Keratinocyte (primary cell): Measurements from ENCODE around the gene ZC3H10. TPM values are rescaled to one million over a fixed set of nuclear protein-coding genes. Genes with fewer than 3 reads are reported as not detected.

Source experiments
- DNase-seq: peaks from one replicate; pipeline ENCODE4 v3.0.0-alpha.2; 2011; ENCODE audit warnings: low read depth, missing footprints, low spot score
- FAIRE-seq: peaks from 2 replicates; lab custom pipeline; 2011; peaks lifted over from hg19 to GRCh38; lab: Jason Lieb, UNC
- H2AFZ ChIP-seq: 2 replicates; pipeline ENCODE4 v1.6.0; 2012; ENCODE audit warnings: low read length, control low read depth, inconsistent platforms; ENCODE audit not compliant: control insufficient read depth
- H3K27ac ChIP-seq: 2 replicates; pipeline ENCODE4 v1.5.1; 2011; ENCODE audit warnings: low read length; ENCODE audit not compliant: control insufficient read depth, insufficient read depth
- H3K27me3 ChIP-seq: 3 replicates; pipeline ENCODE4 v1.6.0; 2011; ENCODE audit warnings: low read length; ENCODE audit not compliant: control insufficient read depth, insufficient read depth; ENCODE audit errors: extremely low read depth
- H3K36me3 ChIP-seq, 2 experiments: 2 replicates in 1 of 2; 3 replicates in 1 of 2; pipeline ENCODE4 v1.5.1; 2011; ENCODE audit warnings: low read length in 2 of 2, mild to moderate bottlenecking in 1 of 2; ENCODE audit not compliant: control insufficient read depth in 2 of 2, insufficient read depth in 2 of 2; ENCODE audit errors: extremely low read depth in 1 of 2
- H3K4me1 ChIP-seq: 3 replicates; pipeline ENCODE4 v1.5.1; 2011; ENCODE audit warnings: low read length; ENCODE audit not compliant: control insufficient read depth, insufficient read depth; ENCODE audit errors: extremely low read depth
- H3K4me2 ChIP-seq: 3 replicates; pipeline ENCODE4 v1.6.0; 2011; ENCODE audit warnings: low read depth, low read length; ENCODE audit not compliant: control insufficient read depth, insufficient read depth; ENCODE audit errors: extremely low read depth
- H3K4me3 ChIP-seq, 3 experiments: fragments of 200-600 bp in 1 of 3; sonication (generic) in 1 of 3; 2 replicates in 2 of 3; 3 replicates in 1 of 3; pipeline ENCODE4 v1.5.1; 2011 to 2016; ENCODE audit warnings: low read length in 3 of 3, mild to moderate bottlenecking in 3 of 3, control low read depth in 2 of 3, inconsistent platforms in 1 of 3, low read depth in 1 of 3, mixed read lengths in 1 of 3, mixed run types in 1 of 3, moderate library complexity in 1 of 3; ENCODE audit not compliant: control insufficient read depth in 2 of 3, insufficient read depth in 2 of 3; ENCODE audit errors: extremely low read depth in 1 of 3
- H3K79me2 ChIP-seq: 2 replicates; pipeline ENCODE4 v1.6.0; 2012; ENCODE audit warnings: low read length; ENCODE audit not compliant: control insufficient read depth, insufficient read depth
- H3K9ac ChIP-seq: 3 replicates; pipeline ENCODE4 v1.6.0; 2011; ENCODE audit warnings: low read length; ENCODE audit not compliant: control insufficient read depth, insufficient read depth; ENCODE audit errors: extremely low read depth
- H3K9me1 ChIP-seq: 3 replicates; pipeline ENCODE4 v1.6.0; 2011; ENCODE audit warnings: low read length; ENCODE audit not compliant: control insufficient read depth, insufficient read depth; ENCODE audit errors: extremely low read depth
- H3K9me3 ChIP-seq: 2 replicates; pipeline ENCODE4 v1.5.1; 2012; ENCODE audit warnings: low read depth, low read length; ENCODE audit not compliant: control insufficient read depth
- H4K20me1 ChIP-seq: 3 replicates; pipeline ENCODE4 v1.6.0; 2011; ENCODE audit warnings: low read length; ENCODE audit not compliant: control insufficient read depth, insufficient read depth; ENCODE audit errors: extremely low read depth
- CTCF ChIP-seq, 3 experiments: IDR thresholded peaks in 1 of 3; conservative IDR thresholded peaks in 1 of 3; optimal IDR thresholded peaks in 1 of 3; 2 replicates in 2 of 3; 3 replicates in 1 of 3; pipeline versions ENCODE3 to v1.5.1; 2011; ENCODE audit warnings: low read length in 3 of 3, mild to moderate bottlenecking in 3 of 3, moderate library complexity in 2 of 3, control low read depth in 1 of 3, inconsistent platforms in 1 of 3; ENCODE audit not compliant: insufficient read depth in 2 of 3; ENCODE audit errors: extremely low read depth in 1 of 3
- EZH2 ChIP-seq: IDR thresholded peaks from one replicate; pipeline ENCODE4 v1.6.1; 2012; ENCODE audit warnings: inconsistent platforms, mild to moderate bottlenecking, low read length, moderate library complexity
- dilution Hi-C: fragments of 300-500 bp; cut with MboI; formaldehyde crosslinking; loops from one replicate; pipeline ENCODE4 v1.7.0; 2020; ENCODE audit warnings: low sequenced_read_pairs; ENCODE audit not compliant: extremely low pct_ligation_motif_present
- polyA plus RNA-seq, 5 experiments: library from polyadenylated mRNA; depleted of rRNA in 3 of 5; stranded (reverse) in 3 of 5; stranded (forward) in 1 of 5; unstranded in 1 of 5; fragments of >200 nt; gene quantifications; 1 replicate in 1 of 5; 2 replicates in 3 of 5; 3 replicates in 1 of 5; pipeline versions ENCODE4 v1.2.1 to v1.2.3, GENCODE V29; 2011 to 2012; ENCODE audit warnings: missing spikeins in 2 of 5, low read depth in 1 of 5, low replicate concordance in 1 of 5

ZC3H10 gene
- polyA plus RNA-seq, 1 donor (not counting 4 experiments of a cell fraction or from before 2014, with no cell fraction given) = 0.85 TPM

- Histone ChIP-seq H3K27ac (no peak overlapping the region), H3K9ac (no peak overlapping the region), H3K4me3 (no peak overlapping the region), H2AFZ (no peak overlapping the region), H3K79me2 (peaks cover 9% of the 10 kb centered on the region), H3K36me3 (peaks cover 1 to 18% of the 10 kb centered on the region in 2 experiments), H3K9me1 (no peaks in the 10 kb centered on the region), H3K9me3 (no peaks in the 10 kb centered on the region), H4K20me1 (no peaks in the 10 kb centered on the region), H3K27me3 (no peaks in the 10 kb centered on the region), H3K4me1 (peaks cover 32% of the 10 kb centered on the region), H3K4me2 (no peak overlapping the region)
- TF ChIP-seq CTCF (optimal IDR thresholded peaks at IDR 0.05 in 1 of 3, IDR thresholded peaks at IDR 0.05 in 1 of 3, conservative IDR thresholded peaks at IDR 0.05 in 1 of 3; ENCODE audit: extremely low read depth in 1 of 3, insufficient read depth in 2 of 3, low read length in 3 of 3) (no peak), EZH2 (no peak)
- DNase-seq = no peak
- FAIRE-seq = no peak
- dilution Hi-C loops = loop anchor here (10.0 kb wide), 1 partner anchor 51 kb away; no protein-coding TSS in a partner anchor
Measured at GRCh38 chr12:56124133-56124532, 6.1 kb downstream of the ZC3H10 start.

- dilution Hi-C loops = loop anchor here (10.0 kb wide), 1 partner anchor 48 kb away; no protein-coding TSS in a partner anchor
- Histone ChIP-seq H3K4me1 (peaks cover 21% of the 10 kb centered on the region), H3K36me3 (peaks cover 14 to 17% of the 10 kb centered on the region in 2 experiments), H3K4me3 (no peak overlapping the region), H3K9me1 (no peaks in the 10 kb centered on the region), H3K4me2 (peak overlapping the region; percentile 99), H4K20me1 (no peaks in the 10 kb centered on the region), H3K27me3 (no peaks in the 10 kb centered on the region), H2AFZ (no peak overlapping the region), H3K27ac (no peak overlapping the region), H3K79me2 (peaks cover 21% of the 10 kb centered on the region), H3K9me3 (no peaks in the 10 kb centered on the region), H3K9ac (peak overlapping the region; percentile 67)
- DNase-seq (no peak), FAIRE-seq (no peak)
- TF ChIP-seq EZH2 = no peak
- no peak for TF ChIP-seq CTCF (optimal IDR thresholded peaks at IDR 0.05 in 1 of 3, IDR thresholded peaks at IDR 0.05 in 1 of 3, conservative IDR thresholded peaks at IDR 0.05 in 1 of 3; ENCODE audit: extremely low read depth in 1 of 3, insufficient read depth in 2 of 3, low read length in 3 of 3)
Measured at GRCh38 chr12:56126732-56127239, 8.7 kb downstream of the ZC3H10 start.
